ENCODE data around the gene HDAC9.

Gene HDAC9

GRCh38 chr7:18780266-18780665, 284.7 kb downstream of the HDAC9 start:
- no peak overlapping the region for H3K4me3 ChIP-seq (ENCODE audit: low read length in 2 of 2)
- no peaks in the 10 kb centered on the region for H3K36me3 ChIP-seq (ENCODE audit: control insufficient read depth in 2 of 2, insufficient read depth in 2 of 2, low read length in 2 of 2)
- no peaks in the 10 kb centered on the region for H3K9me3 ChIP-seq (ENCODE audit: control insufficient read depth in 2 of 2, low read length in 2 of 2)
- H3K27ac ChIP-seq (ENCODE audit: low read length): no peak overlapping the region
- no peaks in the 10 kb centered on the region for H3K27me3 ChIP-seq (ENCODE audit: control insufficient read depth in 1 of 2, insufficient read depth in 2 of 2, low read length in 2 of 2)
- H3K4me1 ChIP-seq (ENCODE audit: control insufficient read depth, insufficient read depth, low read length): no peaks in the 10 kb centered on the region
- H3K9ac ChIP-seq (ENCODE audit: low read length in 2 of 2): no peak overlapping the region

- H3K4me1 ChIP-seq (ENCODE audit: control insufficient read depth, insufficient read depth, low read length): no peaks in the 10 kb centered on the region
- no peak overlapping the region for H3K9ac ChIP-seq (ENCODE audit: low read length in 2 of 2)
- no peaks in the 10 kb centered on the region for H3K36me3 ChIP-seq (ENCODE audit: control insufficient read depth in 2 of 2, insufficient read depth in 2 of 2, low read length in 2 of 2)
- no peak overlapping the region for H3K27ac ChIP-seq (ENCODE audit: low read length)
- no peak overlapping the region for H3K4me3 ChIP-seq (ENCODE audit: low read length in 2 of 2)
- H3K9me3 ChIP-seq (ENCODE audit: control insufficient read depth in 2 of 2, low read length in 2 of 2): no peaks in the 10 kb centered on the region
- H3K27me3 ChIP-seq (ENCODE audit: control insufficient read depth in 1 of 2, insufficient read depth in 2 of 2, low read length in 2 of 2): no peaks in the 10 kb centered on the region
Observed at GRCh38 chr7:18780938-18781337, 285.4 kb downstream of the HDAC9 start.

GRCh38 chr7:18786196-18786727, 290.7 kb downstream of the HDAC9 start:
- H3K36me3 ChIP-seq (ENCODE audit: control insufficient read depth in 2 of 2, insufficient read depth in 2 of 2, low read length in 2 of 2): no peaks in the 10 kb centered on the region
- no peak overlapping the region for H3K27ac ChIP-seq (ENCODE audit: low read length)
- no peaks in the 10 kb centered on the region for H3K27me3 ChIP-seq (ENCODE audit: control insufficient read depth in 1 of 2, insufficient read depth in 2 of 2, low read length in 2 of 2)
- no peak overlapping the region for H3K4me3 ChIP-seq (ENCODE audit: low read length in 2 of 2)
- H3K4me1 ChIP-seq (ENCODE audit: control insufficient read depth, insufficient read depth, low read length): no peaks in the 10 kb centered on the region
- H3K9ac ChIP-seq (ENCODE audit: low read length in 2 of 2): no peak overlapping the region
- no peaks in the 10 kb centered on the region for H3K9me3 ChIP-seq (ENCODE audit: control insufficient read depth in 2 of 2, low read length in 2 of 2)

- Histone ChIP-seq H3K27me3 (ENCODE audit: control insufficient read depth in 1 of 2, insufficient read depth in 2 of 2, low read length in 2 of 2) (no peaks in the 10 kb centered on the region), H3K27ac (ENCODE audit: low read length) (no peak overlapping the region), H3K4me1 (ENCODE audit: control insufficient read depth, insufficient read depth, low read length) (no peaks in the 10 kb centered on the region), H3K36me3 (ENCODE audit: control insufficient read depth in 2 of 2, insufficient read depth in 2 of 2, low read length in 2 of 2) (no peaks in the 10 kb centered on the region), H3K4me3 (ENCODE audit: low read length in 2 of 2) (no peak overlapping the region), H3K9ac (ENCODE audit: low read length in 2 of 2) (no peak overlapping the region), H3K9me3 (ENCODE audit: control insufficient read depth in 2 of 2, low read length in 2 of 2) (no peaks in the 10 kb centered on the region)
Observed at GRCh38 chr7:18786796-18787195, 291.2 kb downstream of the HDAC9 start.

- H3K4me3 ChIP-seq (ENCODE audit: low read length in 2 of 2): no peak overlapping the region
- no peak overlapping the region for H3K27ac ChIP-seq (ENCODE audit: low read length)
- no peaks in the 10 kb centered on the region for H3K36me3 ChIP-seq (ENCODE audit: control insufficient read depth in 2 of 2, insufficient read depth in 2 of 2, low read length in 2 of 2)
- H3K9ac ChIP-seq (ENCODE audit: low read length in 2 of 2): no peak overlapping the region
- no peaks in the 10 kb centered on the region for H3K9me3 ChIP-seq (ENCODE audit: control insufficient read depth in 2 of 2, low read length in 2 of 2)
- H3K27me3 ChIP-seq (ENCODE audit: control insufficient read depth in 1 of 2, insufficient read depth in 2 of 2, low read length in 2 of 2): no peaks in the 10 kb centered on the region
- H3K4me1 ChIP-seq (ENCODE audit: control insufficient read depth, insufficient read depth, low read length): no peaks in the 10 kb centered on the region
Observed at GRCh38 chr7:18788026-18788425, 292.5 kb downstream of the HDAC9 start.

- peak overlapping the region; percentile 66 to 69 for H3K4me3 ChIP-seq (ENCODE audit: low read length in 2 of 2)
- H3K9ac ChIP-seq (ENCODE audit: low read length in 2 of 2): peak overlapping the region; percentile 31 to 43
- H3K27me3 ChIP-seq (ENCODE audit: control insufficient read depth in 1 of 2, insufficient read depth in 2 of 2, low read length in 2 of 2): no peaks in the 10 kb centered on the region
- peaks cover 3% of the 10 kb centered on the region for H3K4me1 ChIP-seq (ENCODE audit: control insufficient read depth, insufficient read depth, low read length)
- H3K36me3 ChIP-seq (ENCODE audit: control insufficient read depth in 2 of 2, insufficient read depth in 2 of 2, low read length in 2 of 2): no peaks in the 10 kb centered on the region
- no peaks in the 10 kb centered on the region for H3K9me3 ChIP-seq (ENCODE audit: control insufficient read depth in 2 of 2, low read length in 2 of 2)
- H3K27ac ChIP-seq (ENCODE audit: low read length): peak overlapping the region; percentile 69
Observed at GRCh38 chr7:18792871-18793595, 297.5 kb downstream of the HDAC9 start.

- H3K27ac ChIP-seq (ENCODE audit: low read length): no peak overlapping the region
- H3K4me1 ChIP-seq (ENCODE audit: control insufficient read depth, insufficient read depth, low read length): peaks cover 3% of the 10 kb centered on the region
- H3K9ac ChIP-seq (ENCODE audit: low read length in 2 of 2): no peak overlapping the region
- no peaks in the 10 kb centered on the region for H3K36me3 ChIP-seq (ENCODE audit: control insufficient read depth in 2 of 2, insufficient read depth in 2 of 2, low read length in 2 of 2)
- no peaks in the 10 kb centered on the region for H3K27me3 ChIP-seq (ENCODE audit: control insufficient read depth in 1 of 2, insufficient read depth in 2 of 2, low read length in 2 of 2)
- no peaks in the 10 kb centered on the region for H3K9me3 ChIP-seq (ENCODE audit: control insufficient read depth in 2 of 2, low read length in 2 of 2)
- no peak overlapping the region for H3K4me3 ChIP-seq (ENCODE audit: low read length in 2 of 2)
Observed at GRCh38 chr7:18796216-18796615, 300.7 kb downstream of the HDAC9 start.

- Histone ChIP-seq H3K27me3 (ENCODE audit: control insufficient read depth in 1 of 2, insufficient read depth in 2 of 2, low read length in 2 of 2) (no peaks in the 10 kb centered on the region), H3K4me1 (ENCODE audit: control insufficient read depth, insufficient read depth, low read length) (peaks cover under 1% of the 10 kb centered on the region), H3K27ac (ENCODE audit: low read length) (no peak overlapping the region), H3K36me3 (ENCODE audit: control insufficient read depth in 2 of 2, insufficient read depth in 2 of 2, low read length in 2 of 2) (no peaks in the 10 kb centered on the region), H3K9me3 (ENCODE audit: control insufficient read depth in 2 of 2, low read length in 2 of 2) (no peaks in the 10 kb centered on the region), H3K9ac (ENCODE audit: low read length in 2 of 2) (no peak overlapping the region), H3K4me3 (ENCODE audit: low read length in 2 of 2) (no peak overlapping the region)
Observed at GRCh38 chr7:18798088-18798906, 302.7 kb downstream of the HDAC9 start.

GRCh38 chr7:18799899-18800298, 304.4 kb downstream of the HDAC9 start:
- no peaks in the 10 kb centered on the region for H3K36me3 ChIP-seq (ENCODE audit: control insufficient read depth in 2 of 2, insufficient read depth in 2 of 2, low read length in 2 of 2)
- H3K27me3 ChIP-seq (ENCODE audit: control insufficient read depth in 1 of 2, insufficient read depth in 2 of 2, low read length in 2 of 2): no peaks in the 10 kb centered on the region
- no peak overlapping the region for H3K27ac ChIP-seq (ENCODE audit: low read length)
- H3K4me3 ChIP-seq (ENCODE audit: low read length in 2 of 2): no peak overlapping the region
- no peaks in the 10 kb centered on the region for H3K4me1 ChIP-seq (ENCODE audit: control insufficient read depth, insufficient read depth, low read length)
- no peak overlapping the region for H3K9ac ChIP-seq (ENCODE audit: low read length in 2 of 2)
- H3K9me3 ChIP-seq (ENCODE audit: control insufficient read depth in 2 of 2, low read length in 2 of 2): no peaks in the 10 kb centered on the region

- Histone ChIP-seq H3K9me3 (ENCODE audit: control insufficient read depth in 2 of 2, low read length in 2 of 2) (no peaks in the 10 kb centered on the region), H3K36me3 (ENCODE audit: control insufficient read depth in 2 of 2, insufficient read depth in 2 of 2, low read length in 2 of 2) (no peaks in the 10 kb centered on the region), H3K4me1 (ENCODE audit: control insufficient read depth, insufficient read depth, low read length) (no peaks in the 10 kb centered on the region), H3K27ac (ENCODE audit: low read length) (no peak overlapping the region), H3K4me3 (ENCODE audit: low read length in 2 of 2) (no peak overlapping the region), H3K9ac (ENCODE audit: low read length in 2 of 2) (no peak overlapping the region), H3K27me3 (ENCODE audit: control insufficient read depth in 1 of 2, insufficient read depth in 2 of 2, low read length in 2 of 2) (no peaks in the 10 kb centered on the region)
Observed at GRCh38 chr7:18803923-18804322, 308.4 kb downstream of the HDAC9 start.

- Histone ChIP-seq H3K4me3 (ENCODE audit: low read length in 2 of 2) (no peak overlapping the region), H3K36me3 (ENCODE audit: control insufficient read depth in 2 of 2, insufficient read depth in 2 of 2, low read length in 2 of 2) (no peaks in the 10 kb centered on the region), H3K9me3 (ENCODE audit: control insufficient read depth in 2 of 2, low read length in 2 of 2) (no peaks in the 10 kb centered on the region), H3K27me3 (ENCODE audit: control insufficient read depth in 1 of 2, insufficient read depth in 2 of 2, low read length in 2 of 2) (no peaks in the 10 kb centered on the region), H3K9ac (ENCODE audit: low read length in 2 of 2) (no peak overlapping the region), H3K27ac (ENCODE audit: low read length) (no peak overlapping the region), H3K4me1 (ENCODE audit: control insufficient read depth, insufficient read depth, low read length) (no peaks in the 10 kb centered on the region)
Observed at GRCh38 chr7:18806177-18806576, 310.6 kb downstream of the HDAC9 start.
